PFSK-1 (cell line): ENCODE data around the gene FAF1.

Experiments used
- FOXP2 ChIP-seq: optimal IDR thresholded peaks from 2 replicates; pipeline ENCODE3; 2011; ENCODE audit warnings: borderline replicate concordance, control low read depth, inconsistent platforms; ENCODE audit not compliant: insufficient read depth; ENCODE audit errors: extremely low read length, extremely low read depth
- POLR2AphosphoS5 ChIP-seq: IDR thresholded peaks from 2 replicates; pipeline ENCODE4 v1.6.1; 2012; ENCODE audit warnings: low read depth, mild to moderate bottlenecking, control low read depth, low read length, moderate library complexity
- REST ChIP-seq, 2 experiments: IDR thresholded peaks; 2 replicates each; pipeline versions ENCODE4 v1.6.1 to v1.8.0; 2011 to 2012; ENCODE audit warnings: low read depth in 2 of 2, low read length in 2 of 2, control low read depth in 1 of 2, inconsistent platforms in 1 of 2, mild to moderate bottlenecking in 1 of 2, moderate library complexity in 1 of 2; ENCODE audit not compliant: insufficient read depth in 1 of 2
- SIN3A ChIP-seq: IDR thresholded peaks from 2 replicates; pipeline ENCODE4 v1.6.1; 2012; ENCODE audit warnings: mild to moderate bottlenecking, low read length, moderate library complexity, borderline replicate concordance; ENCODE audit not compliant: insufficient read depth
- TAF1 ChIP-seq: IDR thresholded peaks from 2 replicates; pipeline ENCODE4 v1.6.1; 2012; ENCODE audit warnings: low read length, control low read depth, borderline replicate concordance; ENCODE audit not compliant: insufficient read depth

FAF1 gene

GRCh38 chr1:50989694-50990093 is 29.6 kb upstream of the FAF1 start:
- no peak for TF ChIP-seq REST (IDR thresholded peaks at IDR 0.05; ENCODE audit: insufficient read depth in 1 of 2, low read depth in 2 of 2, low read length in 2 of 2)
- TF ChIP-seq FOXP2 = no peak
- TF ChIP-seq POLR2AphosphoS5 = no peak
- no peak for TF ChIP-seq TAF1
- no peak for TF ChIP-seq SIN3A

DNA sequence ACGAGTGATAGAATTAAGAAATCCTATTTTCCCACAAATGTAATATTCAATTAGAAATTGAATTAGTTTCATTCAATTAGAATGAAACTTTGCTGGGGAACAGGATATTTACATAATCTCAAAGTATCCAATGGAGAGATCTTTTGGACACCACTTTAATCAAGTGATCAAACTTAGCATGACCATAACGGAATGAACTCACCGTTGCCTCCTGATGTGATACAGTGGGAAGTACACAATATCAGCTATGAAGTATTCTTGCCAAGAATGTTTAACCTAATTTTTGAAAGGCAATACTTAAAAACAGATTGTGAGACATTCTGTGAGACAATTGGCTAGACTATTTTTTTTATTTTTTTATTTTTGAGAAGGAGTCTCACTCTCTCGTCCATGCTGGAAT is 26.6 kb upstream of the FAF1 start:
- no peak for TF ChIP-seq POLR2AphosphoS5
- TF ChIP-seq SIN3A = no peak

DNA sequence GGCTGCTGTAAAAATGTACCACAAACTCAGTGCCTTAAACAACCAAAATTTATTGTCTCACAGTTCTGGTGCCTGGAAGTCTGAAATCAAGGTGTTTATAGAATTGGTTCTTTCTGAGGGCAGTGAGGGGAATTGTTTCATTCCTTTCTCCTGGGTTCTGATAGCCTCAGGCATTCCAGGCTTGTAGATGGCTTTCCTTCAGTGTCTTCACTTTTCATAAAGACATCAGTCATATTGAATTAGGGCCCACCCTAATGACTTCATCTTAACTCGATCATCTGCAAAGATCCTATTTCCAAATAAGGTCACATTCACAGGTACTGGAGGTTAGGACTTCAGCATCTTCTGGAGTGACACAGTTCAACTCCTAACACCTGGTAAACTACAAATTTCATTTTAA is 25.0 kb upstream of the FAF1 start:
- TF ChIP-seq TAF1 (no peak), FOXP2 (no peak), REST (IDR thresholded peaks at IDR 0.05; ENCODE audit: insufficient read depth in 1 of 2, low read depth in 2 of 2, low read length in 2 of 2) (no peak), POLR2AphosphoS5 (no peak), SIN3A (no peak)

DNA sequence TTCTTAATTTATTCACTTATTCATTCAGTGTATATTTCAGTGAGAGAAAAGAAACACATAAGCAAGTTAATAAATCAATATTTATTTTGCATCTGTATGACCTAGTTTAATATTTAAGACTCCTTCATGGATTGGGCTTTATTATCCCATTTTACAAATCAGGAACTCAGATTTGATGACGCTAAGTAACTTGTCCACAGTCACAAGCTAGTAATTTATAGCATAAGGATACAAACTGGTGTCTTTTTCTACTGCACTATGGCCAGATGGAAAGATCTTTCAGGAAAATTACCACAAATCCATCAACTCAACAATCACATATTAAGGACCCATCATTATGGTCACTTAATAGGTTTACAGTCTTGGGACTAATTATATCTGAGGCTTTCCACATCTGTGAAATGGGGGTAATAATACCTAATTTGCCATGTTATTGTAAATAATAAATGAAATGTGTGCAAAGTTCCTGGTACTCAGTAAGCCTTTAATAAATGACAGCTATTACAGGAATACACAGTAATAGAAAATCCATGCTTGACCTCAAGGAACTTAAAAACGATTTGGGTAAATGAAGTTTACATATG is 23.2 kb upstream of the FAF1 start:
- TF ChIP-seq REST (IDR thresholded peaks at IDR 0.05; ENCODE audit: insufficient read depth in 1 of 2, low read depth in 2 of 2, low read length in 2 of 2) = no peak
- no peak for TF ChIP-seq SIN3A
- TF ChIP-seq POLR2AphosphoS5 = no peak
- no peak for TF ChIP-seq FOXP2
- TF ChIP-seq TAF1 = no peak

DNA sequence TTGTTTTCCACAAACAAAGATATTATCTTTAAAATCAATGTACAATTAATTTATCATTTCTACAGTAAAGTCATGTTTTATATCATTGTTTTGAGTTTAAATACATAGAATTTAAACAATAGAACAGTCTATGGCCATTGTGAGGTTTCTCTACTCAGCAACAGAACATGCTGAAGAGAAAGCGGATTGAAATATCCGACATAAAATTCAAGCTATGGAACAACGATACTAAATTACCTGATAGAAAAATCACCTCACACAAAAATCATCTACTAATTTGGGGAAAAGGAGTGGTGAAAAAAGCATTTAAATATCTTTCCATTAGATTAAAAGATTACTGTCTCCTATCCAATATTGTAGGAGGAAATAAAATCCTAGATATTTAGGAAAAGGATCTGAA is 22.5 kb upstream of the FAF1 start:
- no peak for TF ChIP-seq POLR2AphosphoS5
- no peak for TF ChIP-seq REST (IDR thresholded peaks at IDR 0.05; ENCODE audit: insufficient read depth in 1 of 2, low read depth in 2 of 2, low read length in 2 of 2)
